Karpas-422 (cell line): ENCODE data around the gene PLK4. TPM values are rescaled to one million over a fixed set of nuclear protein-coding genes. Genes with fewer than 3 reads are reported as not detected.
A peak's percentile ranks its signal among the peaks of the same experiment; 100 is the strongest.

Experiments
- DNase-seq: peaks from one replicate; pipeline ENCODE4 v3.0.0-alpha.2; 2015
- H2AFZ ChIP-seq: fragments of 200-600 bp; sonication (generic); 2 replicates; pipeline ENCODE4 v1.6.1; 2014; ENCODE audit warnings: antibody characterized with exemption, low read length, mixed read lengths
- H3K27ac ChIP-seq: fragments of 200-600 bp; sonication (generic); 2 replicates; pipeline ENCODE4 v1.5.1; 2014; ENCODE audit warnings: mild to moderate bottlenecking, low read length, moderate library complexity
- H3K27me3 ChIP-seq: fragments of 200-600 bp; sonication (generic); 2 replicates; pipeline ENCODE4 v1.6.1; 2014; ENCODE audit warnings: low read length, mixed read lengths
- H3K36me3 ChIP-seq: fragments of 200-600 bp; sonication (generic); 2 replicates; pipeline ENCODE4 v1.6.1; 2014; ENCODE audit warnings: low read length, mixed read lengths; ENCODE audit not compliant: insufficient read depth
- H3K4me1 ChIP-seq: fragments of 200-600 bp; sonication (generic); 2 replicates; pipeline ENCODE4 v1.6.1; 2014; ENCODE audit warnings: mild to moderate bottlenecking, low read length, mixed read lengths
- H3K4me2 ChIP-seq: fragments of 200-600 bp; sonication (generic); 2 replicates; pipeline ENCODE4 v1.6.1; 2014; ENCODE audit warnings: low read length, low read depth, mild to moderate bottlenecking; ENCODE audit not compliant: poor library complexity, severe bottlenecking
- H3K4me3 ChIP-seq: fragments of 200-600 bp; sonication (generic); 2 replicates; pipeline ENCODE4 v1.5.1; 2014; ENCODE audit warnings: mild to moderate bottlenecking, antibody characterized with exemption, low read length, mixed read lengths
- H3K79me2 ChIP-seq: fragments of 200-600 bp; sonication (generic); 2 replicates; pipeline ENCODE4 v1.6.1; 2014; ENCODE audit warnings: mild to moderate bottlenecking, low read length, mixed read lengths
- H3K9ac ChIP-seq: fragments of 200-600 bp; sonication (generic); 2 replicates; pipeline ENCODE4 v1.6.0; 2014; ENCODE audit warnings: low read length
- H3K9me2 ChIP-seq: fragments of 200-600 bp; sonication (generic), shearing (Covaris generic); replicated peaks from 2 replicates; pipeline ENCODE4 v1.6.0; 2014; ENCODE audit warnings: mild to moderate bottlenecking, low read length, moderate library complexity; ENCODE audit not compliant: insufficient read depth
- H3K9me3 ChIP-seq: fragments of 300-700, 200-600 bp; sonication (generic); 2 replicates; pipeline ENCODE4 v1.6.1; 2014; ENCODE audit warnings: low read length, mixed read lengths
- H4K20me1 ChIP-seq: fragments of 200-600 bp; sonication (generic); 2 replicates; pipeline ENCODE4 v1.6.1; 2014; ENCODE audit warnings: mild to moderate bottlenecking, antibody characterized with exemption, low read length, low read depth; ENCODE audit not compliant: insufficient read depth
- total RNA-seq: library from RNA; depleted of rRNA; stranded (reverse); fragments of >200 nt; shearing (Covaris generic); gene quantifications from 2 replicates; pipeline ENCODE4 v1.2.3, GENCODE V29; 2014; ENCODE audit warnings: low replicate concordance

Gene PLK4
- total RNA-seq, 1 experiment from 2014 or later = 68.1 TPM

DNA sequence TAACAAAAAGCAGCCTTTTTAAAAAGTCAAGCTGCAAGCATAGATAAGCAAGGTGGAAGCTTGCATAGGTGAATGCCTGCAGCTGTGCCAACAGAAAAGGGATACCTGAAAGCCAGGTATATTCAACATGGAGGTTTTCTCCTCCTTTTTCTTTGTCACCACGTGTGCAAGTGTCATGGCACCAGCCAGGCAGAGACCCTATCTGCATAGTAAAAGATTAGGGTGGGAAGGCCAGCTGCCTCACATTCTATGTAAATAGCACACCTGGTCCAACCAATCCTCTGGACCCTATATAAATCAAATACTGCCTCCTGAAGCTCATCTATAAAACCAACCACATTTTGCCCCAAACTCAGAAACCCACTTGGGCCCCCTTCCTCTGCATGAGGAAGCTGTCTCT is 28.0 kb upstream of the PLK4 start:
- H3K4me1 ChIP-seq = peaks cover 19% of the 10 kb centered on the region
- H3K27ac ChIP-seq = no peak overlapping the region
- no peak overlapping the region for H3K4me3 ChIP-seq
- no peak overlapping the region for H2AFZ ChIP-seq
- H3K4me2 ChIP-seq = no peak overlapping the region
- no peak overlapping the region for H3K9ac ChIP-seq
- peaks cover 19% of the 10 kb centered on the region for H3K9me3 ChIP-seq
- no peak for DNase-seq
- H4K20me1 ChIP-seq = no peaks in the 10 kb centered on the region
- H3K79me2 ChIP-seq = peaks cover 11% of the 10 kb centered on the region
- peaks cover under 1% of the 10 kb centered on the region; the same call in 1 of the 2 replicates for H3K36me3 ChIP-seq
- no peaks in the 10 kb centered on the region for H3K27me3 ChIP-seq
- no peaks in the 10 kb centered on the region for H3K9me2 ChIP-seq

GRCh38 chr4:127856196-127856812 is 24.4 kb upstream of the PLK4 start:
- no peaks in the 10 kb centered on the region for H3K36me3 ChIP-seq
- no peak overlapping the region for H2AFZ ChIP-seq
- peaks cover 3% of the 10 kb centered on the region; the same call in 1 of the 2 replicates for H3K9me3 ChIP-seq
- H3K9ac ChIP-seq = peak overlapping the region; percentile 52; the same call in 1 of the 2 replicates
- DNase-seq = no peak
- no peaks in the 10 kb centered on the region for H3K27me3 ChIP-seq
- H3K79me2 ChIP-seq = no peaks in the 10 kb centered on the region; the same call in 1 of the 2 replicates
- H3K27ac ChIP-seq = peak overlapping the region; percentile 78
- H3K4me2 ChIP-seq = peak overlapping the region; percentile 71
- H3K9me2 ChIP-seq = no peaks in the 10 kb centered on the region
- H3K4me1 ChIP-seq = peaks cover 30% of the 10 kb centered on the region
- H4K20me1 ChIP-seq = no peaks in the 10 kb centered on the region
- H3K4me3 ChIP-seq = peak overlapping the region; percentile 59

- peak overlapping the region; percentile 59 for H3K4me3 ChIP-seq
- peaks cover 30% of the 10 kb centered on the region for H3K4me1 ChIP-seq
- H3K4me2 ChIP-seq = peak overlapping the region; percentile 71
- peak overlapping the region; percentile 78 for H3K27ac ChIP-seq
- no peaks in the 10 kb centered on the region for H3K27me3 ChIP-seq
- no peaks in the 10 kb centered on the region; the same call in 1 of the 2 replicates for H3K79me2 ChIP-seq
- no peaks in the 10 kb centered on the region for H3K9me2 ChIP-seq
- H3K9ac ChIP-seq = peak overlapping the region; percentile 52
- H3K9me3 ChIP-seq = peaks cover 3% of the 10 kb centered on the region; the same call in 1 of the 2 replicates
- H2AFZ ChIP-seq = no peak overlapping the region; the same call in 1 of the 2 replicates
- peak; percentile 76 for DNase-seq
- no peaks in the 10 kb centered on the region for H4K20me1 ChIP-seq
- no peaks in the 10 kb centered on the region for H3K36me3 ChIP-seq
Measured at GRCh38 chr4:127856813-127857447, 23.8 kb upstream of the PLK4 start.

- Histone ChIP-seq H3K36me3 (no peaks in the 10 kb centered on the region), H2AFZ (no peak overlapping the region), H3K9me2 (no peaks in the 10 kb centered on the region), H3K79me2 (no peaks in the 10 kb centered on the region; the same call in 1 of the 2 replicates), H3K27ac (peak overlapping the region; percentile 78; the same call in 1 of the 2 replicates), H4K20me1 (no peaks in the 10 kb centered on the region), H3K4me2 (peak overlapping the region; percentile 71), H3K4me1 (peaks cover 30% of the 10 kb centered on the region), H3K9me3 (peaks cover 3% of the 10 kb centered on the region; the same call in 1 of the 2 replicates), H3K27me3 (no peaks in the 10 kb centered on the region), H3K4me3 (peak overlapping the region; percentile 59), H3K9ac (0 out of 2 replicates have a peak overlapping the region, but pooled peaks have one; percentile 52)
- no peak for DNase-seq
Measured at GRCh38 chr4:127857641-127858040, 23.1 kb upstream of the PLK4 start.

- Histone ChIP-seq H3K36me3 (no peaks in the 10 kb centered on the region), H3K4me3 (no peak overlapping the region), H3K9ac (no peak overlapping the region), H2AFZ (no peak overlapping the region), H3K27ac (no peak overlapping the region), H3K9me3 (no peaks in the 10 kb centered on the region), H4K20me1 (no peaks in the 10 kb centered on the region), H3K9me2 (no peaks in the 10 kb centered on the region), H3K79me2 (no peaks in the 10 kb centered on the region), H3K4me2 (no peak overlapping the region), H3K27me3 (no peaks in the 10 kb centered on the region), H3K4me1 (no peaks in the 10 kb centered on the region)
- DNase-seq = no peak
Measured at GRCh38 chr4:127868196-127868595, 12.5 kb upstream of the PLK4 start.

GRCh38 chr4:127870281-127870680 is 10.4 kb upstream of the PLK4 start:
- DNase-seq = no peak
- Histone ChIP-seq H3K27me3 (no peaks in the 10 kb centered on the region), H3K9me2 (no peaks in the 10 kb centered on the region), H4K20me1 (no peaks in the 10 kb centered on the region), H3K4me1 (no peaks in the 10 kb centered on the region), H2AFZ (no peak overlapping the region), H3K27ac (no peak overlapping the region), H3K4me2 (no peak overlapping the region), H3K4me3 (no peak overlapping the region), H3K79me2 (no peaks in the 10 kb centered on the region), H3K36me3 (0 out of 2 replicates have a peak, but pooled peaks cover 5% of the 10 kb centered on the region), H3K9me3 (no peaks in the 10 kb centered on the region), H3K9ac (no peak overlapping the region)

- H3K4me1 ChIP-seq = 0 out of 2 replicates have a peak, but pooled peaks cover under 1% of the 10 kb centered on the region
- H3K9me3 ChIP-seq = no peaks in the 10 kb centered on the region
- no peak overlapping the region for H3K4me3 ChIP-seq
- H3K79me2 ChIP-seq = no peaks in the 10 kb centered on the region
- H2AFZ ChIP-seq = no peak overlapping the region
- H3K9ac ChIP-seq = no peak overlapping the region
- DNase-seq = no peak
- 0 out of 2 replicates have a peak, but pooled peaks cover 7% of the 10 kb centered on the region for H3K36me3 ChIP-seq
- no peaks in the 10 kb centered on the region for H3K9me2 ChIP-seq
- H3K27me3 ChIP-seq = no peaks in the 10 kb centered on the region
- no peak overlapping the region for H3K27ac ChIP-seq
- H3K4me2 ChIP-seq = no peak overlapping the region
- no peaks in the 10 kb centered on the region for H4K20me1 ChIP-seq
Measured at GRCh38 chr4:127870688-127871087, 10.0 kb upstream of the PLK4 start.

- DNase-seq = no peak
- Histone ChIP-seq H3K9ac (no peak overlapping the region), H3K4me2 (no peak overlapping the region), H3K9me3 (no peaks in the 10 kb centered on the region), H3K4me3 (no peak overlapping the region), H3K36me3 (0 out of 2 replicates have a peak, but pooled peaks cover 7% of the 10 kb centered on the region), H2AFZ (no peak overlapping the region), H3K9me2 (no peaks in the 10 kb centered on the region), H3K27ac (no peak overlapping the region), H3K4me1 (peaks cover 16% of the 10 kb centered on the region), H4K20me1 (no peaks in the 10 kb centered on the region), H3K27me3 (no peaks in the 10 kb centered on the region), H3K79me2 (peaks cover 27% of the 10 kb centered on the region)
Measured at GRCh38 chr4:127875791-127876190, 4.9 kb upstream of the PLK4 start.
